HG03575 (cell line): ENCODE measurements around the gene AIRE.
"Not testable (repeated sequence)": the region's sequence is repeated elsewhere in the genome, so short reads cannot be mapped to it uniquely, and the experiment has no call there.

Experiments
- ATAC-seq: cut with Tn5 transposase; IDR thresholded peaks from one replicate; pipeline ENCODE4 v1.9.1; 2021; ENCODE audit not compliant: unreplicated experiment, insufficient number of reproducible peaks, low FRiP score; ENCODE audit errors: extremely low read depth

AIRE gene

DNA sequence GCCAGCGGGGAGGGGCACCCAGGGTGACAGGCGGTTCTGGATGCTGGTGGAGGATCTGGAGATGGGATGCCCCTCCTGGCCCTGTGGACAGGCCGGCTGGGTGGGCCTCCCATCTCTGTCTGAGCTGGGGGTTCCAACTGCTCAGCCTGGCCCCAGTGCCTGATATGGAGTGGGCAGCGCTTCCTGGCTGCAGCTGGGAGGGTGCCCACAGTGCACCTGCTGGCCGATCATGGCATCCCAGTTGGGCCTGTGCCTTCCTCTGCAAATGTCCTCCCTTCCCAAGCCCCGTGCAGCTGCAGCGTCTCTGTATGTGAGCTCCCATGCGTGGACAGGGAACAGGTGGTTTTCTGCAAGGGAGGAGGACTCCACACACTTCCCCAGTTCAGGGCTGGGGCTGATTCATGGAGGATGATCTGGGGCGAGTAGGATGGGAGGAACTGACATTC, 16.3 kb downstream of the AIRE start:
- ATAC-seq = no peak

DNA sequence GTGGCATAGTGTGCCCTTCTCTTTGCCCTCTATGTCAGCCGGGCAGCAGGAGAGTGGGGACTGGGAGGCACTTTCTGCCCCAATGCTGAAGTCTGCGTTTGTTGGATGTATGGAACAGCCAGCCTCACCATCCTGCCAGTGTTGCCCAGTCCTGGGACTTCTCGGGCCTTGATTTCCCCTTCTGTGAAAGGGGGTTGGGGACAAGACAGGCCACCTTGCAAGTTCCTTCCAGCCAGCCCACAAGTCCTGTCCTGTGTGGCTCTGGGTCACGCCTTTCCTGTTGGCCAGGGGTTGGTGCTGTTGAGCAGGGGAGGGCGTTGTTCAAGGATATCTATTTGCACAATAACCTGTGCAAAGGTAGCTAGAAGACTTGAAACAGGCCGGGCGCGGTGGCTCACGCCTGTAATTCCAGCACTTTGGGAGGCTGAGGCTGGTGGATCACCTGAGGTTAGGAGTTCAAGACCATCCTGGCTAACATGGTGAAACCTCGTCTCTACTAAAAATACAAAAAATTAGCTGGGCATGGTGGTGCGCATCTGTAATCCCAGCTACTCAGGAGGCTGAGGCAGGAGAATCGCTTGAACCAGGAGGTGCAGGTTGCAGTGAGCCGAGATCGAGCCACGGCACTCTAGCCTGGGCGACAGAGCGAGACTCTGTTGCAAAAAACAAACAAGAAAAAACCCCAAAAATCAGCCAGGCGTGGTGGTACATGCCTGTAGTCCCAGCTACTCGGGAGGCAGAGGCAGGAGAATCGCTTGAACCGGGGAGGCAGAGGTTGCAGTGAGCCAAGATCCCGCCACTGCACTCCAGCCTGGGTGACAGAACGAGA, 17.1 kb downstream of the AIRE start:
- ATAC-seq = not testable (repeated sequence)

GRCh38 chr21:44303490-44303981, 17.9 kb downstream of the AIRE start:
- no peak for ATAC-seq

- ATAC-seq = no peak
These were observed 18.4 kb downstream of the AIRE start for GRCh38 chr21:44304011-44304616.

GRCh38 chr21:44304877-44305293, 19.2 kb downstream of the AIRE start:
- ATAC-seq = no peak

DNA sequence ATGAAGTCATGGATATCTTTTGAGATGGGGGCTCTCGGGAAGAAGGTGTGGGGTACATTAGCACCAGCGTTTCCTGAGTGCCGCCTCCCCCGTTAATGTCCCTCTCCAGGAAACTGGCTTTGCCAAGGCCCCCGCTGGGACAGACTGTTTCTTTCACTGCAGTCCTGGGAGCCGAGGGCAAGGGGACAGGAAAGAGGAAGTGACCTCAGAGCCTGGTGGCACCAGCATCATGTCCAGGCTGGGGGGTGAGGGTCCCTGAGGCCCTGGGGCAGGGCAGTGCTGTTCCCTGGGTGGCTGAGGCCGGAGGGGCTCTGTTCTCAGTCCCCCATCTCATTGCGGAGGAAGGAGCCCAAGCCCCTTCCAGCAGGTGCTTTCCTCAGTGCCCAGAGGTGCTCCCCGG, 20.0 kb downstream of the AIRE start:
- ATAC-seq = no peak

- ATAC-seq = no peak
These were observed 21.4 kb downstream of the AIRE start for GRCh38 chr21:44306936-44307704.

DNA sequence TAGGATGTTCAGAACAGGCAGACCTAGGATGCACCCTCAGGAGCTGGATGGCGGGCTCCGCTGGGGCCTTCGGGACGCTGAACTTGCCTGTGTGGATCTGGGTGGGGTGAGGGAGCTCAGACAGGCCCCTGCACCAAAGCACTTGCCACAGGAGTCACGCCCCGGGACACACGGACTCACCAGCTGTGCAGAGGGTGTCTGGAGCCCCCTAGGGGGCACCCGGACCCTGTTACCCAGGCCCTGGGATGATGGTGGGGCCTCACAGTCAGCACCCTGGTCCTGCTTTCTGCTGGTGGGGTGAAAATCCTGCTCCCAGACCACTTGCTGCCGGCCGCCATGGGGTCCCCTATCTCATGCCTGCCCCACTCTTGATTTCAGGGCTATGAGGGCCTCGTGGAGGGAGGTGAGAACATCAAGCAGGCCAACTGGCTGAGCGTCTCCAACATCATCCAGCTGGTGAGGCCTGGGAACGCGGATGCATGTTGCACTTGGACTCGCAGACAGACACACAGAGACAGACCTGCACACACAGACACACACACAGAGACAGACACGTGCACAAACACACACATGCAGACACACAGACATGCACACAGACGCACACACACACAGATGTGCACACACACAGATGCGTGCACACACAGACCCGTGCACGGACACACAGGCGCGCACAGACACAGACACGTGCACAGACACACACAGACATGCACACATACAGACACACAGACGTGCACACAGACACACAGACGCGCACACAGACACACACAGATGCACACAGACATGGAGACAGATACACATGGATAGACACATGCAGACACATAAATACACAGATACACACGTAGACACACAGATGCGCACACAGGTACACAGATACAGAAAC, 25.2 kb downstream of the AIRE start:
- ATAC-seq = no peak

DNA sequence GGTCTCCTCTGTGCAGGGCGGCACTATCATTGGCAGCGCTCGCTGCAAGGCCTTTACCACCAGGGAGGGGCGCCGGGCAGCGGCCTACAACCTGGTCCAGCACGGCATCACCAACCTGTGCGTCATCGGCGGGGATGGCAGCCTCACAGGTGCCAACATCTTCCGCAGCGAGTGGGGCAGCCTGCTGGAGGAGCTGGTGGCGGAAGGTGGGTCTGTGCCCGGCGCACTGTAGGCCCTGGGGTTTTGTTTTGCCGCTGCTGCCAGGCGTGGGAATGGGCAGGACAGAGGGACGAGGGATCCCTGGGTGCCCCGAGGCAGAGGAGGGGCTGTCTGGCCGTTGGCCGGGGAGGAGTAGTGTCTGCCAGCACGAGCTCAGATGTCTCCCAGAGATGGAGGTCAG, 26.4 kb downstream of the AIRE start:
- no peak for ATAC-seq

DNA sequence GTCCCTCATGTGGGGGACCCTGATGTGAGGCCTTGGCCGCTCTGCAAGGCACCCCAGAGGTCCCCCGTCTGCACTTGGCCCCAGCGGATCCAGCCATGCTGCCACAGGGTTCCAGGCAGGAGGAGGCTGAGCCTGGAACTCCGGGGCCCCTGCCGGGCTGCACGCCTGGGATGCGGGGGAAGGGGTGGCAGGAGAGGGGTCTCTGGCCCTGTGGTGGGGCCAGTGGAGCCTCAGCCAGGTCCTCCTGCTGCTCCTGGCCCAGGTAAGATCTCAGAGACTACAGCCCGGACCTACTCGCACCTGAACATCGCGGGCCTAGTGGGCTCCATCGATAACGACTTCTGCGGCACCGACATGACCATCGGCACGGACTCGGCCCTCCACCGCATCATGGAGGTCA, 27.0 kb downstream of the AIRE start:
- no peak for ATAC-seq

GRCh38 chr21:44313451-44313850, 27.8 kb downstream of the AIRE start:
- ATAC-seq = no peak

GRCh38 chr21:44314128-44314527, 28.5 kb downstream of the AIRE start:
- no peak for ATAC-seq

- no peak for ATAC-seq
These were observed 28.9 kb downstream of the AIRE start for GRCh38 chr21:44314561-44314960.

GRCh38 chr21:44315691-44316203, 30.1 kb downstream of the AIRE start:
- no peak for ATAC-seq

GRCh38 chr21:44316277-44316900, 30.7 kb downstream of the AIRE start:
- ATAC-seq = no peak

DNA sequence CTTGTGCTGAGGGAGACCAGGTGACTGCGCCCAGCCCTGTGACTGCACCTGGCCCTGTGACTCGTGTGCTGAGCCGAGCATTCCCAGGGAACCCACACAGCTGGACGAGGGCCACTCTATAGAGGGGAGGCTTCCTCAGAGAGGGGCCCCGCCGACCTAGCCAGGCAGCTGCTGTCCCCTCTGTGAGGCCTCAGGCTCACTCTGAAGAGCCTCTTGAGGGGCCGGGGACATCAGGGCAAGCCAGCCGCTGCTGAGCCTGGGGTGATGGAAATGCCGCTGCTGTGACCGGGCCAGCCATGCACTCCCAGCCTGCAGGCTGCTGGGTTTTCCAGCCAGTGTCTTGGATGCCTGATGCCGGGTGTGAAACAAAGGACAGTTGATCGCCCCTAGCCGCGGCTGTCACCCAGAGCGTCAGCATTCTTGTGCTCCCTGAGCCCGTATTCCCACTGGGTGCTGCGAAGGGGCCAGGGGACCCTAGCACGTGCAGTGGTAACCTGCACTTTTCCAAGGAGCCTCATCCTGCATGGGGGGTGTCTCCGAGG, 31.6 kb downstream of the AIRE start:
- ATAC-seq = no peak

DNA sequence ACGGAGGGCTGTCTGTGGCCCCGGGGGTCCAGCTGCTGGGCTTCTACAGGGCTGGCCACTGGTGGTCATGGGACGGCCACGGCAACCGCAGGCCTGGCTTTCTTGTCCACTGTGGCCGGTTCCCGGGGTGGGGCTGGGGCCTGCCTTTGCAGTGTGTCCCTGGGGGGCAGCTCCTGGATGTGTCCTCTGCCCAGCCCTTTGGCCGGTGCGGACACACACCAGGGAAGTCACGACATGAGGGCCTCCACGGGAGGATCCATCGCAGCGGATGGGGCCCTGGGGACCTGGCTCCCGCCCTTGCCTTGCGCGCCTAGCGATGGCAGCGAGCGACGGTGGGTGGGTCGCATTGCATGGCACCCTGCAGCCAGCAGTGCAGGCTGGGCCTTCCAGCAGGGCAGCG, 32.2 kb downstream of the AIRE start:
- ATAC-seq = no peak
